Middle frontal gyrus (tissue), 1 donor: Measurements from ENCODE around the gene PDZD7.

Experiments used
- DNase-seq: peaks from one replicate; pipeline ENCODE4 v3.0.0-alpha.2; 2015; ENCODE audit warnings: low spot score; ENCODE audit errors: extremely low spot score

The PDZD7 gene

DNA sequence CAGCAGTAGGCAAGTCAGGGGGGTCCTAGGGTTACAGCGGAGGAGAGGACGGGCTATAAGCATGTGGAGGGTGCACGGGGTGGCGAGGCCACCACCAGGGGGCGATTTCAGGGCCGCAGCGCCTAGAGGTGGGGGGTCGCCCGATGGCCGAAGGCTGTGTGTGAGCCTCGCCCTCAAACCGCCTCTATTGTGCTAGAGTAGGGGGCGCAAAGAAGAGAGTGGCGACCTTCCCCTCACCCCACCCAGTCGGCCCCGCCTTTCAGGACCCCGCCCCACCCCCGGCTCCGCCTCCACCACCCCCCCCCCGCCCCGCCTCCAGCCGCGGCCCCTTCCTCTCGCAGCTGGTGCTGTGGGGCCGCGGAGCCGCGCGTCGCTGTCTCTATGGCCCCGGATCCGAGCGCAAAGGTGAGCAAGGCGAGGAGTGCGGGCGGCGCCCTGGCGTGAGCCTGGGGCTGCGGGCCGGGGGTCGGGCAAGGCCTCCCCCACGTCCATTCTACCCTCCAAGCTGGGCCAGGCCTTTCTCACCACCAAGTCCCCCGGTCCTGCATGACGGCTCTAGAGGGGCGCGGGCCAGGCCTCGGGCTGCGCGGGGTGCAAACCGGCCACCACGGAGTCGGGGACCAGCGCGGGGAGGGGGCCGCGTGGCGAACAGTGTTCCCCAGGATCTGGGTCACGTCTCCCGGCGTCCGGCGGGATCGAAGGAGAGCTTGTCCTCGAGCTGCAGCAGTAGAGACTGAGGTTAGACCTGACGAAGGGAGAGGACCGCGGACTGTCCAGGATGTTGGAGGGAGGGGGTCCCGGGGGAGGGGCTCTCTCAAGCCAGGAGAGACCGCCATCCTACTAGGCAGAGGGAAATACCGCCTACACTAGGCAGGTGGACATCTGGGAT lies 61.5 kb downstream of the PDZD7 start, which contains the start of gene SEMA4G:
Gene SEMA4G, plus strand, starts transcription at position 318 of the 889 bp plus-strand sequence. CDS start 3,409 bp downstream, outside the sequence.
- no peak for DNase-seq

DNA sequence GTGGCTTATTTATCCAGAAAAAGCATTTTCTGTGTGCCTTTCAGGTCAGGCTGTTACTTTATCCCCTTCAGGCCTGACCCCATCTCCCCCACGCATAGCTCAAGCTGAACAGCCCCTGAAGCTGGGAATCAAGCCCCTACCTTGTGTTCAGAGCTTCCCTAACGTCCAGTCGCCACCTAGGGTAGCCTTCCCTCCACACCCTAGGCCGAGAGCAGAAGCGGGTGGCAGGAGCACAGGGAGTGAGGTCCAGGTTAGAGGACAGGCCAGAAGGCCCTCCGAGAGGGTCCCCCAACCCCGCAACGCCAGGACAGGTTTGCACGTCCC lies 62.1 kb downstream of the PDZD7 start:
- DNase-seq: no peak

DNA sequence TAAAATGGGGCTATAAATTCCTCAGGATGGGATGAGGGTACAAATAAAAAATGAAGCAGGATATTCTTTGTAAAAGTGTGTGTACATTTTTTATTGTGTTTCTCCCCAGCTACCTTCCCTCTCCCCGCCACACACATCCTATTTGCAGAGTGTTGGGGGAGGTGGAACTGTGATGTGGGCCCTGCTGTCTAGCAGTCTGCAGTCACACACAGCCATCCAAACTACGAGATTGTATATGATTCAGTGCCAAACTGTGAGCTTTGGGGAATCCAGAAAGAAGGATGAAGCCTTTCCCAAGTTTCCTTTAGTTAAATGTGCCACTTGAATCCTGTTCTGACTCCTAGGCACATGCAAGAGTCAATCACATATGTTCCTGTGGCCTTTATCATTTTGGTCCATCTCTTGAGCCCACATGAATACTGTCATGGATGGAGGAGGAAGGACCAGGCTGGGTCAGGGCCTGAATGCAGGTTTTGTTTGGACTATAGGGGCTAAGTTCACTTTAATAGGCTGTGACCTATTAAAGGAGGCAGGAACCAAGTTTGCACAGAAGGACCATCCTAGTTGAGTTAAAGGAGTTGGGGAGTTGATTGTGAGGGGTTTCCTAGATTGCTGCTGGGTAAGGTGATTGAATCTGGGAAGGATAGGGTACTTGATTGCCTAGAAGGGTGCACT lies 62.7 kb downstream of the PDZD7 start:
- DNase-seq: no peak

DNA sequence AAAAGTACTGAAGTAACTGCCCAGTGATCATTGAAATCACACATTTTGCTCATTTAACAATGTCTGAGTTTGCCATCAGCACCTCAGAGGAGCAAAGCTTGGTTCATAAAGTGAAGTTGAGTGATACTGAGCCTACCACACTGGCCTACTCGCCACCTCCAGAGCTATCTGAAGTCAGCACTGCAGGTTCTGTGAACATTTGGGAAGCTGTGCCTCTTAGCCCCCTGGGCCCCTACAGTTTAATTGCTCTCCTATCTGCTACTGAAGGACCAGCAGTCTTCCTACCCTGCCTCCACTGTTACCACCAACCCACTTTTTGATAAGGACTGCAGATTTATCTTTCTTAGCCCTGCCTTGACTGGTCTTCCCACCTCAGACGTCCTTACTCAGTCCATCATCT lies 63.6 kb downstream of the PDZD7 start:
- no peak for DNase-seq

DNA sequence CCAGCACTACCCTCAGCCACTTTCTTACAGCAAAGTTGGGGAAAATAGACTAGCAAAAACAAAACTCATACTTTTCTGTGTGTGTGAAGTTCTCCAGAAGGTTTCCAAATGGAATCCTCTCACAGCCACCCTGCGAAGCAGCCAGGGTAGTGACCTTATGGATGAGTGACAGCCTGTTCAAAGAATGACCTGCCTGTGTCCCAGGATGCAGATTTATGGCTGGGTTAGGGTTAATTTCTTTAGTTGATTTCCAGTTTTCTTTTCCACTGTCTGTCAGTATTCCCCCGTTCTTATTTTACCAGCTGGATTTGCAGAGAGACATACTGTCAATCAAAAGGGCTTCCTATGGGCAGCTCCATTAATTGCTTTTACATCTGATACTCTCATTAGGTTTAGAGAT lies 64.0 kb downstream of the PDZD7 start:
- no peak for DNase-seq

DNA sequence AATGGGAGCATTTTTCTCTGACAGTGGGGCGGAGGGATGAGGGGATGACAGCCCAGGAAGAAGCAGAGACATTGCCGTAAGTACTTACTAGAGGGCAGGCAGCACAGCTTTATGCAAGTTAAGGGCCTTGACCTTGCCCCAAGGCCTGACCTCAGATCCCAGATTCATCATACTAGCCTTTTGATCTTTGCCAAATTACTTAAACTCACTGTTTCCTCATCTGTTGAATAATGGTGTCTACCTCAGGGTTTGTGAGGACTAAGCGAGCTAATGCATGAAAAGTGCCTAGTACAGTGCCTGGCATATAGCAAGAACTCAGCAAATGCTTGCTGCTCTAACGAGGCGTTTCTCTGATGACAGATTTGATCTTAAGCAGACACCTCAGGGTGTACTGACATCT lies 65.1 kb downstream of the PDZD7 start:
- DNase-seq: no peak

DNA sequence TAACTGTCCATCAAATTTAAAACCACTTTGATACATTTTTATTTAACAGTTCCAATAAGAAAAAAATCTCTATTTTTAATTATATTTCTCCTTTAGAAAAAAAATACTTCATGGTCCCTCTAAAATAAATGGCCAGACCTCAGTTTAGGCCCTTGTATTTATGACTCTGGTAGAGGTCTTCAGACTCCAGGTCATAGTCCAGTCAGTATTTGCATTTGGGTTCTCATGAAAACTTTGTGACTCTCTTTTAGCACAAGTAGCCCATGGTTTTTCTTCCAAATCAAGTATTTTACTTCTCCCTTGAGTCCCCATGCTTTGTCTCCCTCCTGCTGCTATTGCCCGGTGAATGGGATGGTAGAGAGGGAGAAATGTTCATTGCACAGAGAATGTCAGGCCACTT lies 67.1 kb downstream of the PDZD7 start:
- DNase-seq: no peak

DNA sequence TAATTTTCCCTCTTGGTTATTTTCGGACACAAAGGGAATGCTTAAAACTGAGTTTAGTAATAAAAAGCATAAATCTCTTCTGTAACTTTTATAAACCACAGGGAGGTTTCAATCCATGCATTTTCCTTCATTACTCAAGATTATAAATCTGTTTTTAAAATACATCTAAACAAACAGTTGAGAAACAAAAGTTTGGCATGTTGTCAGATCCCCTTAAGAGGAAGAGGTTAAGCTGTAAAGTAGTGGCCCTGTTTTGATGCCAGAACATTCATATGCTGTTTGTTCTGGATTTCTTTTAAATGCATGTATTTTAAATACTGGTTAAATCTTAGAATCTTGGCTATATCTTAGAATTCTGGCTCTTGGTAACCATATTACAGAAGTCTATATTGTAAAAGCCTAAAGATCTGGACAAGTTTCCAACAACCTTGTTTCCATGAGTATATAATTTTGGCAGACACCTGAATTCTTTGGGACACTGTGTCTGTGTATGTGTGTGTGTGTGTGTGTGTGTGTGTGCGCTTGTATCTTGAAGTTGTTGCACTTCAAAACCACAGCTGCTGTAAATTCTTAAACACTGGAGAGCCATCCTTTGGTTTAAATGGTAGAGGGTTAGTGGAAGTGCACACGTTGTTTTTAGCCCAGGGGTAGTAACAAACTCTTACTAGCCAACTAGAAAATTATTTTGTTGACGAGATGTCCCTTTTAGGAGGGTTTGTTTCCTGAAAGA lies 68.4 kb downstream of the PDZD7 start:
- DNase-seq: no peak

DNA sequence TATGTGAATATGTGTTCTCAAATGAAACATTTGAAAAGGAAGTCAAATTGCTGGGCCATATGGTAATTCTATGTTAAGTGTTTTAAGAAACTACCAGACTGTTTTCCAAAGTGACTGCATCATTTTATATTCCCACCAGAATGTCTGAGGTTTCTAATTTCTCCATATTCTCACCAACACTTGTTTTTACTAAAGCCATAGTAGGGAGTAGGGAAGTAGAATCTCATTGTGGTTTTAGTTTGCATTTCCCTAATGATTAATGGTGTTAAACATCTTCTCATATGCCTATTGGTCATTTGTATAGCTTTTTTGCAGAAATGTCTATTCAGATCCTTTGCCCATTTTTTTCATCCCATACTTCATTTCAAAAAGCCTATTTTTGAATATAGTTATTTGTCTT lies 70.7 kb downstream of the PDZD7 start:
- no peak for DNase-seq
